Hepatocyte (in vitro differentiated cells): Measurements from ENCODE around the gene CD37.

Experiments used
- EZH2 ChIP-seq: fragments of 200-600 bp; sonication (generic); IDR thresholded peaks from 2 replicates; pipeline ENCODE4 v1.6.1; 2016; ENCODE audit warnings: antibody characterized with exemption, mild to moderate bottlenecking, borderline replicate concordance
- EZH2phosphoT487 ChIP-seq: fragments of 200-600 bp; sonication (generic); IDR thresholded peaks from one replicate; pipeline ENCODE4 v1.6.1; 2018; ENCODE audit warnings: antibody characterized with exemption, mild to moderate bottlenecking, low read depth, moderate library complexity; ENCODE audit not compliant: unreplicated experiment, severe bottlenecking
- TF ChIP-seq, protein P1 (sequence below): fragments of 200-600 bp; sonication (generic); IDR thresholded peaks from 2 replicates; pipeline ENCODE4 v1.5.1; 2016; ENCODE audit warnings: antibody characterized with exemption, mild to moderate bottlenecking; ENCODE audit not compliant: poor library complexity

DNA sequence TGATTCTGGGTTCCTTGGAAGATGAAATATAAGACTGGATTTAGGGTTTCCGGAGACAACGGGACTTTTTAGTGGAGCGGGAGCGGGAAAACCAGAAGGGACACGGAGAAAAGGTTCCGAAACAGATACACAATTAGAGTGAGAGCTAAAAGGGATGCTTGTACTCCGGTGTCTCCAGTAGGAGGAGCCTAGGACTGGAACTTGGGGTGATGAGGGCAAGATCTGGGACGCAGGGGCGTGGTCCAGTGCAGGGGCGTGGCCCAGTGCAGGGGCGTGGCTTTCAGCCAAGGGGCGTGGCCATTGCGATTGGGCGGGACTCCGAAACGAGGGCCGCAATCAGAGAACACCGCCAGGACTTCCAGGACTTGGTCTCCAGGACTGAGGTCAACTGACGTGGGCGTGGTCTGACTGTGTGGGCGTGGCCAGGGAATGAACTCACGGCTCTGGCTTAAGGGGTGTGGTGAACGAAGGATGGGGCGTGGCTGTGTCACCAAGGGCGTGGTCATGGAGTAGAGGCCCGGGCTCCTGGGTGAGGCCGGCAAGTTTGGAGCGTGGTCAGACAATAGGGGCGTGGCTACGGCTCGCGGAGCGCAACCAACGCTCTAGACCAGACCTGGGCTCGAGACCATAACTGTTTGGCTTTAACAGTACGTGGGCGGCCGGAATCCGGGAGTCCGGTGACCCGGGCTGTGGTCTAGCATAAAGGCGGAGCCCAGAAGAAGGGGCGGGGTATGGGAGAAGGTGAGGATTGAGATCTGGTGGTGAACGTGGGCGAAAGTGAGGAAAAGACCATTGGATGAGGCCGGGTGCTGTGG lies 28.3 kb downstream of the CD37 start, which contains the start of gene DKKL1:
- TF ChIP-seq, protein P1, sequence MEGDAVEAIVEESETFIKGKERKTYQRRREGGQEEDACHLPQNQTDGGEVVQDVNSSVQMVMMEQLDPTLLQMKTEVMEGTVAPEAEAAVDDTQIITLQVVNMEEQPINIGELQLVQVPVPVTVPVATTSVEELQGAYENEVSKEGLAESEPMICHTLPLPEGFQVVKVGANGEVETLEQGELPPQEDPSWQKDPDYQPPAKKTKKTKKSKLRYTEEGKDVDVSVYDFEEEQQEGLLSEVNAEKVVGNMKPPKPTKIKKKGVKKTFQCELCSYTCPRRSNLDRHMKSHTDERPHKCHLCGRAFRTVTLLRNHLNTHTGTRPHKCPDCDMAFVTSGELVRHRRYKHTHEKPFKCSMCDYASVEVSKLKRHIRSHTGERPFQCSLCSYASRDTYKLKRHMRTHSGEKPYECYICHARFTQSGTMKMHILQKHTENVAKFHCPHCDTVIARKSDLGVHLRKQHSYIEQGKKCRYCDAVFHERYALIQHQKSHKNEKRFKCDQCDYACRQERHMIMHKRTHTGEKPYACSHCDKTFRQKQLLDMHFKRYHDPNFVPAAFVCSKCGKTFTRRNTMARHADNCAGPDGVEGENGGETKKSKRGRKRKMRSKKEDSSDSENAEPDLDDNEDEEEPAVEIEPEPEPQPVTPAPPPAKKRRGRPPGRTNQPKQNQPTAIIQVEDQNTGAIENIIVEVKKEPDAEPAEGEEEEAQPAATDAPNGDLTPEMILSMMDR = peak; percentile 12
- TF ChIP-seq EZH2 = no peak
- TF ChIP-seq EZH2phosphoT487 = no peak
